Breast epithelium (tissue), 3 donors: ENCODE measurements around the gene SLC12A5.

Source experiments
- POLR2A ChIP-seq: fragments of 450-650 bp; IDR thresholded peaks from one replicate; pipeline ENCODE4 v1.6.1; 2016; ENCODE audit warnings: antibody characterized with exemption, mild to moderate bottlenecking, moderate library complexity
- TF ChIP-seq, protein P1 (sequence below), 3 donors: fragments of 450-650 bp; IDR thresholded peaks; one replicate each; pipeline ENCODE4 v1.5.1; 2016 to 2017; ENCODE audit warnings: antibody characterized with exemption in 3 of 3, mild to moderate bottlenecking in 3 of 3, moderate library complexity in 3 of 3

DNA sequence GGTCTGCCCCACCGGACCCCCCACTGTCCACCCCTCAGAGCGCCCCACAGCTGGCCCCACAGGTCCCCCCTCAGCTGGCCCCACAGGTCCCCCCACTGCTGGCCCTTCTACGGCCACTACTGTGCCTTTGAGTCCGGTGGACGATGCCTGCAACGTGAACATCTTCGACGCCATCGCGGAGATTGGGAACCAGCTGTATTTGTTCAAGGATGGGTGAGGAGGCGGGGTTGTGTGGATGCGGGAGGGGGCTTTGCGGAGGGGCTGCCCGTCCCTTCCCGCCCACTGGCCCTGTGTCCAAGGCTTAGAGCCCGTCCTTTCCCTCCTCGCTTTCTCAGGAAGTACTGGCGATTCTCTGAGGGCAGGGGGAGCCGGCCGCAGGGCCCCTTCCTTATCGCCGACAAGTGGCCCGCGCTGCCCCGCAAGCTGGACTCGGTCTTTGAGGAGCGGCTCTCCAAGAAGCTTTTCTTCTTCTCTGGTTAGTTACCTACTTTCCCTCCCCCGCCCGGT lies 15.6 kb upstream of the SLC12A5 start:
- TF ChIP-seq, protein P1, sequence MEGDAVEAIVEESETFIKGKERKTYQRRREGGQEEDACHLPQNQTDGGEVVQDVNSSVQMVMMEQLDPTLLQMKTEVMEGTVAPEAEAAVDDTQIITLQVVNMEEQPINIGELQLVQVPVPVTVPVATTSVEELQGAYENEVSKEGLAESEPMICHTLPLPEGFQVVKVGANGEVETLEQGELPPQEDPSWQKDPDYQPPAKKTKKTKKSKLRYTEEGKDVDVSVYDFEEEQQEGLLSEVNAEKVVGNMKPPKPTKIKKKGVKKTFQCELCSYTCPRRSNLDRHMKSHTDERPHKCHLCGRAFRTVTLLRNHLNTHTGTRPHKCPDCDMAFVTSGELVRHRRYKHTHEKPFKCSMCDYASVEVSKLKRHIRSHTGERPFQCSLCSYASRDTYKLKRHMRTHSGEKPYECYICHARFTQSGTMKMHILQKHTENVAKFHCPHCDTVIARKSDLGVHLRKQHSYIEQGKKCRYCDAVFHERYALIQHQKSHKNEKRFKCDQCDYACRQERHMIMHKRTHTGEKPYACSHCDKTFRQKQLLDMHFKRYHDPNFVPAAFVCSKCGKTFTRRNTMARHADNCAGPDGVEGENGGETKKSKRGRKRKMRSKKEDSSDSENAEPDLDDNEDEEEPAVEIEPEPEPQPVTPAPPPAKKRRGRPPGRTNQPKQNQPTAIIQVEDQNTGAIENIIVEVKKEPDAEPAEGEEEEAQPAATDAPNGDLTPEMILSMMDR (IDR thresholded peaks at IDR 0.05): no peak
- TF ChIP-seq POLR2A: no peak
